Rectal smooth muscle tissue (tissue), 1 donor: Measurements from ENCODE around the gene STPG1.

Source experiments
- H3K27ac ChIP-seq: one replicate; pipeline ENCODE4 v1.7.0; 2013; ENCODE audit warnings: low read depth, low read length, inconsistent platforms
- H3K27me3 ChIP-seq: one replicate; pipeline ENCODE4 v1.7.0; 2013; ENCODE audit warnings: low read length; ENCODE audit not compliant: control insufficient read depth, insufficient read depth
- H3K36me3 ChIP-seq: one replicate; pipeline ENCODE4 v1.7.0; 2013; ENCODE audit warnings: low read length; ENCODE audit not compliant: control insufficient read depth, insufficient read depth
- H3K4me1 ChIP-seq: one replicate; pipeline ENCODE4 v1.7.0; 2013; ENCODE audit warnings: low read length; ENCODE audit not compliant: control insufficient read depth, insufficient read depth
- H3K4me3 ChIP-seq: one replicate; pipeline ENCODE4 v1.7.0; 2013; ENCODE audit warnings: low read length
- H3K9ac ChIP-seq: one replicate; pipeline ENCODE4 v1.7.0; 2013; ENCODE audit warnings: low read length

STPG1 gene

GRCh38 chr1:24308365-24309015 is 105.1 kb downstream of the STPG1 start:
- H3K27me3 ChIP-seq: no peaks in the 10 kb centered on the region
- H3K27ac ChIP-seq: no peak overlapping the region
- H3K36me3 ChIP-seq: no peaks in the 10 kb centered on the region
- H3K4me1 ChIP-seq: no peaks in the 10 kb centered on the region
- no peak overlapping the region for H3K9ac ChIP-seq
- H3K4me3 ChIP-seq: no peak overlapping the region
